SJSA1 (cell line): Measurements from ENCODE around the gene NUDT2. TPM values are rescaled to one million over a fixed set of nuclear protein-coding genes. Genes with fewer than 3 reads are reported as not detected.

ENCODE experiments used
- DNase-seq, 2 experiments: peaks; one replicate each; pipeline ENCODE4 v3.0.0-alpha.2; 2015 to 2020; ENCODE audit warnings: low spot score in 2 of 2, low read depth in 1 of 2
- H3K27ac ChIP-seq: fragments of 250-450 bp; sonication (Bioruptor Pico); 2 replicates; pipeline ENCODE4 v1.5.1; 2020; ENCODE audit warnings: mild to moderate bottlenecking, moderate library complexity
- H3K27me3 ChIP-seq: fragments of 250-450 bp; sonication (Bioruptor Pico); replicated peaks from 2 replicates; pipeline ENCODE4 v1.5.1; 2020; ENCODE audit warnings: mild to moderate bottlenecking, moderate library complexity
- H3K36me3 ChIP-seq: fragments of 250-450 bp; sonication (Bioruptor Pico); 2 replicates; pipeline ENCODE4 v1.5.1; 2020; ENCODE audit warnings: mild to moderate bottlenecking
- H3K4me1 ChIP-seq: fragments of 250-450 bp; sonication (Bioruptor Pico); replicated peaks from 2 replicates; pipeline ENCODE4 v1.6.1; 2021; ENCODE audit warnings: mild to moderate bottlenecking
- H3K4me3 ChIP-seq: fragments of 250-450 bp; sonication (Bioruptor Pico); 2 replicates; pipeline ENCODE4 v1.5.1; 2020; ENCODE audit warnings: mild to moderate bottlenecking
- H3K9me3 ChIP-seq: fragments of 250-450 bp; sonication (Bioruptor Pico); replicated peaks from 2 replicates; pipeline ENCODE4 v1.5.1; 2020; ENCODE audit warnings: mild to moderate bottlenecking
- total RNA-seq: library from RNA; depleted of rRNA; stranded (reverse); fragments of >200 nt; shearing (Covaris generic); gene quantifications from 2 replicates; pipeline ENCODE4 v1.2.3, GENCODE V29; 2014

NUDT2 gene
- total RNA-seq, 1 experiment from 2014 or later = 27.0 TPM

DNA sequence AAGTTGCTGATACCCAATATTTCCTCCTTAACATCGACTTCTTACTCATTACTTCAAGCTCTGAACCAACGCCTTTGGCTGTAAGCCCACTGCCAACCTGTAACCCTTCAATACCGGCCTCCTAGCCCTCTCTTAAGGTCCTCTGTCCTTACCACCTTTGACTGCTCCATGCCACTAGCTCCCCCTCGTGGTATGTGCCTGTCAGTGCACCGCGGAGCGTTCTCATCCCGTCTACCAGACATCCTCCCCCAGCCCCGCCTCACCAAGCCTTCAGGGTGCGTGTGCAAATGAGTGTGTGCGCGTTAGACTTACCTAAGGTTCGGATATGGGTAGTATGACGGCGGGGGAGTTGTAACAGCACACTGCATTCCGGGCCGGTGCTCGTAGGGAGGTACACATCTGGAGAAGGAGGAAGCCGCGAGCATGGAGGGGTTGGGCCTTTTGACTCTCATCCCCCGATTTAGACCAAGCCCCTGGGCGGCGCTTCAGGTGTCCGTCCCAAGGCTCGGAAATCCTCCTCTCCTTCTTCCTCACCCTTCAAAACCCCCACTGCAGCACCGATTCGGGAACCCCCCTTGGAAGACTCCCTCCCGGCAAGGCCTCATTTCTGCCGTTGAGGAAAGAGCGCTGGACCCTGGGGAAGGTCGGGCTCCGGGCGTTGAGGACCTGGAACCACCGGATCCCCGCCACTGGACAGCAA lies 50.1 kb downstream of the NUDT2 start:
- H3K27me3 ChIP-seq = no peaks in the 10 kb centered on the region
- no peak overlapping the region for H3K4me3 ChIP-seq
- no peak overlapping the region for H3K27ac ChIP-seq
- 0 out of 2 replicates have a peak, but pooled peaks cover 7% of the 10 kb centered on the region for H3K4me1 ChIP-seq
- H3K36me3 ChIP-seq = no peaks in the 10 kb centered on the region
- peak; percentile 28 to 57 for DNase-seq
- H3K9me3 ChIP-seq = no peaks in the 10 kb centered on the region

DNA sequence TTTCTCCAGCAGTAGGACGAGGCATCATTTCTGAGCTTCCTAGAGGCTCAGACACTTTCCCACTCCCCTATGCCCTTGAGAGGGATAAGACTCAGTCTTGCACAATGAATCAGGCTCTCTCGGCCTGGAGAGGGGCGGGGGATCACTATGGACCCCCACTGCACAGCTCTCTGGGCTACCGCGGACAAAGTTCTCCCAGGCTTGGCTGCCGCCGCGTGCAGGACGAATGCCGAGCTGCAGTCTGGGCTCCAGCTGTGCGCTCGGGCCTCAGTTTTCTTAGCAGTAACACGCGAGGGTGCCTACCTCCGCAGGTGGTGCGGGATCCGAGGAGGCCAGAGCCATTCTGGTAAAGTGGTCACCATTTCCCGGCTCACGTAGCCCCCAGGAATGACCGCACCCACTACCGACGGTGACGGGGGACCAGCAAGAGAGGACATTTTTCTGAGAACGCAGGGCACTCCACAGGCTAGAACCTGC lies 50.7 kb downstream of the NUDT2 start:
- Histone ChIP-seq H3K4me3 (no peak overlapping the region), H3K4me1 (0 out of 2 replicates have a peak, but pooled peaks cover 7% of the 10 kb centered on the region), H3K27me3 (no peaks in the 10 kb centered on the region), H3K27ac (no peak overlapping the region), H3K9me3 (no peaks in the 10 kb centered on the region), H3K36me3 (no peaks in the 10 kb centered on the region)
- DNase-seq = no peak

DNA sequence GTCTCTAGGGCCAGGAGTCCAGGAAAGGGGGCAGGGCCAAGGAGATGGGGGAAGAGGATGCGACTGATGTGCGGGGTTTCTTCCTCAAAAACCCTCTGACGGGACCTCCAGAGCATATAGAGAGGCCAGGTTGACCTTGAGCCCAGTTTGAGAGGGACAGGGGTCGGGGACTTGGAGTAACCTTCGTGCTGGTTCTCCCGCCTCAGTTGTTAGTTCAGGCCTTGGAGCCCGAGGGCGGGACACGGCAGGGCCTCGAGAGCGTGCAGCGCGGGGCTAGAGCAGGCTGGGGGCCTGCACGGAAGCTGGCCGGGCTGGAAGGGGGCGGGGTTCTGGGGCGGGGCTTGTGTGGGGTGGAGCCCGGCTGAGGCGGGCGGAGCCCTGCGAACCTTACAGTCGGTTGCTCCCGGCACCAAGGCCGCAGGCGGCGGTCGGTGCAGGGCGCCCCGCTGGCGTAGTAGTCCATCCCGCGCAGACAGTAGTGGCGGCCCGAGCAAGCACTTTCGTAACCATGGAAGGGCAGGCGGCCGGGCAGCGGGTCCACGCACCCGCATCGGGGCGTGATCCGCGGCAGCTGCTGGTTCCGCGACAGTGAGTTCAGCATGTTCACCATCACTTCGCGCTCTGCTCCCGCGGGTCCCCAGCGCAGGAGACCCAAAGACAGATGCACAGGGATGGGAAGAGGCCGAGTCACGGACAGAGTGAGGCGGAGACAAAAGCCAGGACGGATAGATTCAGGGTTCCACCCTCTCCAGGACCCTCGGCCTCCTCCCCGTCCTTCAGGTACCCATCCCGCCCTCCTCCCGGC lies 51.3 kb downstream of the NUDT2 start:
- H3K27me3 ChIP-seq = no peaks in the 10 kb centered on the region
- no peaks in the 10 kb centered on the region for H3K36me3 ChIP-seq
- no peak overlapping the region for H3K27ac ChIP-seq
- H3K4me3 ChIP-seq = peak overlapping the region; percentile 26
- H3K9me3 ChIP-seq = no peaks in the 10 kb centered on the region
- H3K4me1 ChIP-seq = 0 out of 2 replicates have a peak, but pooled peaks cover 7% of the 10 kb centered on the region
- DNase-seq = peak; percentile 19 to 52

DNA sequence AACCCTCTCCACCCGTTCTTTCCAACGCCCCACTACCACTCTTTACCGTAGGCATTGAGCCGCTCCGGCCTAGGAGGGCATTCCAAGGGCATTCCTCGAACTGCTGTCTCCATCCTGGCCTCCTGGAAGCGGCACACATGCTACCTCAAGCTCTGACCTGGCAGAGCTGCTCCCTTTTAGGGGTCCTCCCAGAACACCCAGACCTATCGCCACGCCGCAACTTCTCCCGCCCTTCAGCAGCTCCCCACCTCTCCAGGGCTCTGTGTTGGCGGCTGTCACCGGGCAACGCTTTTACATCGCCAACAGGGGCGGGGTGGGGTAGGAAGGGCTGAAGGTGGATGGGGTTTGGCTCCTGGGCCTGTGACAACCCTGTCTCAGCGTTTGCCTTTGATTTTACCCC lies 52.0 kb downstream of the NUDT2 start:
- Histone ChIP-seq H3K36me3 (no peaks in the 10 kb centered on the region), H3K27me3 (no peaks in the 10 kb centered on the region), H3K27ac (no peak overlapping the region), H3K4me3 (no peak overlapping the region), H3K4me1 (0 out of 2 replicates have a peak, but pooled peaks cover 3% of the 10 kb centered on the region), H3K9me3 (no peaks in the 10 kb centered on the region)
- DNase-seq = no peak

DNA sequence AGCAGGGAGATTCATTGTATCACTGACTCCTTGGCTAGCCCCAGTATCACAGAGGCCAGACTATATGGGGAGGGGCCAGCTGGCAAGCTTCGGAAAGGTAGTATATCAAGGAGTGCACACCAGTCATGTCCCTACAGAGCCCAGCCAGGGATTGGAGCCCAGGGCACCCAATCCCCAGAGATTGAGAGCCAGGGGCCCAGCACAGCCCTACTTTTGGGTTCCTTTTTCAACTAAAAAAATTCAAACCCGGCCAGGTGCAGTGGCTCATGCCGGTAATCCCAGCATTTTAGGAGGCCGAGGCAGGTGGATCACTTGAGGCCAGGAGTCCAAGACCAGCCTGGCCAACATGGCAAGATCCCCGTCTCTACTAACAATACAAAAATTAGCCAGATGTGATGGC lies 52.7 kb downstream of the NUDT2 start:
- no peak overlapping the region for H3K4me3 ChIP-seq
- H3K4me1 ChIP-seq = 0 out of 2 replicates have a peak, but pooled peaks cover 2% of the 10 kb centered on the region
- H3K27me3 ChIP-seq = no peaks in the 10 kb centered on the region
- no peak for DNase-seq
- H3K9me3 ChIP-seq = no peaks in the 10 kb centered on the region
- H3K27ac ChIP-seq = no peak overlapping the region
- H3K36me3 ChIP-seq = no peaks in the 10 kb centered on the region

GRCh38 chr9:34382879-34383278 lies 53.5 kb downstream of the NUDT2 start:
- Histone ChIP-seq H3K4me3 (no peak overlapping the region), H3K27me3 (no peaks in the 10 kb centered on the region), H3K9me3 (no peaks in the 10 kb centered on the region), H3K36me3 (no peaks in the 10 kb centered on the region), H3K27ac (no peak overlapping the region), H3K4me1 (0 out of 2 replicates have a peak, but pooled peaks cover 2% of the 10 kb centered on the region)
- no peak for DNase-seq

GRCh38 chr9:34383904-34384303 lies 54.5 kb downstream of the NUDT2 start:
- Histone ChIP-seq H3K27ac (no peak overlapping the region), H3K4me3 (no peak overlapping the region), H3K4me1 (0 out of 2 replicates have a peak, but pooled peaks cover 2% of the 10 kb centered on the region), H3K36me3 (no peaks in the 10 kb centered on the region), H3K9me3 (no peaks in the 10 kb centered on the region), H3K27me3 (no peaks in the 10 kb centered on the region)
- DNase-seq = no peak

- no peak overlapping the region for H3K4me3 ChIP-seq
- DNase-seq = no peak
- H3K36me3 ChIP-seq = no peaks in the 10 kb centered on the region
- no peak overlapping the region for H3K27ac ChIP-seq
- H3K27me3 ChIP-seq = no peaks in the 10 kb centered on the region
- 0 out of 2 replicates have a peak, but pooled peaks cover 2% of the 10 kb centered on the region for H3K4me1 ChIP-seq
- H3K9me3 ChIP-seq = no peaks in the 10 kb centered on the region
These were observed 55.2 kb downstream of the NUDT2 start for GRCh38 chr9:34384368-34385165.

- H3K27me3 ChIP-seq = no peaks in the 10 kb centered on the region
- DNase-seq = no peak
- no peaks in the 10 kb centered on the region for H3K9me3 ChIP-seq
- H3K4me1 ChIP-seq = no peaks in the 10 kb centered on the region
- no peak overlapping the region for H3K4me3 ChIP-seq
- no peak overlapping the region for H3K27ac ChIP-seq
- H3K36me3 ChIP-seq = no peaks in the 10 kb centered on the region
These were observed 56.3 kb downstream of the NUDT2 start for GRCh38 chr9:34385561-34386230.

GRCh38 chr9:34386656-34387055 lies 57.3 kb downstream of the NUDT2 start:
- Histone ChIP-seq H3K9me3 (no peaks in the 10 kb centered on the region), H3K27me3 (no peaks in the 10 kb centered on the region), H3K4me3 (no peak overlapping the region), H3K27ac (no peak overlapping the region), H3K4me1 (no peaks in the 10 kb centered on the region), H3K36me3 (no peaks in the 10 kb centered on the region)
- no peak for DNase-seq

DNA sequence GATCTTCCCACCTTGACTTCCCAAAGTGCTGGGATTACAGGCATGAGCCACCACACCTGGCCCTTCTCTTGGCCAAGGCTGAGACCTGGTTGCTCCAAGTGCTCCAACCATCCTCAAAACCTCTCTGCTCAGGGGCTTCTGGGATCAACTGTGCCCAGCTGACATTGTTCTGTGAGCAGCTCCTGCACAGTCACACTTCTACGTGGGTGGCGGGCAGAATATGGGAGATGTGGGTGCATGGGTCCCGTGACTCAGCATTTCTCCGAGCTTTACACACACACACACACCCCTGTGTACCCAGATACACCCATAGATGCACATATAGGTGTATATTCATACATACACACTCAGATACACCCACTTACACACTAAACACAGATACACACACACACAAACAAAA lies 57.9 kb downstream of the NUDT2 start:
- Histone ChIP-seq H3K27me3 (no peaks in the 10 kb centered on the region), H3K4me3 (no peak overlapping the region), H3K27ac (no peak overlapping the region), H3K4me1 (no peaks in the 10 kb centered on the region), H3K36me3 (no peaks in the 10 kb centered on the region), H3K9me3 (no peaks in the 10 kb centered on the region)
- no peak for DNase-seq

GRCh38 chr9:34392511-34392910 lies 63.1 kb downstream of the NUDT2 start:
- Histone ChIP-seq H3K4me3 (no peak overlapping the region), H3K4me1 (no peaks in the 10 kb centered on the region), H3K36me3 (no peaks in the 10 kb centered on the region), H3K9me3 (no peaks in the 10 kb centered on the region), H3K27me3 (no peaks in the 10 kb centered on the region), H3K27ac (no peak overlapping the region)
- no peak for DNase-seq
